K562 (cell line): ENCODE measurements around the gene CCDC106. TPM values are rescaled to one million over a fixed set of nuclear protein-coding genes. Genes with fewer than 3 reads are reported as not detected.

Source experiments
- ARID3A ChIP-seq: IDR thresholded peaks from 2 replicates; pipeline ENCODE4 v1.6.1; 2012; ENCODE audit warnings: low read depth, low read length, improper control_type of control experiment, borderline replicate concordance
- CBFB ChIP-seq: sonication (generic); formaldehyde crosslinking; IDR thresholded peaks from 2 replicates; pipeline ENCODE4 v1.4.0; 2020; ENCODE audit warnings: mild to moderate bottlenecking, missing genetic modification reagents
- FOS ChIP-seq: IDR thresholded peaks from 3 replicates; pipeline ENCODE4 v1.6.1; 2011; ENCODE audit not compliant: insufficient read length; ENCODE audit errors: extremely low read depth
- HMG20A ChIP-seq: fragments of 450-650 bp; formaldehyde crosslinking; conservative IDR thresholded peaks from 2 replicates; pipeline ENCODE4 v1.4.0; 2020; ENCODE audit warnings: mild to moderate bottlenecking, mixed read lengths
- MTA2 ChIP-seq: fragments of 450-650 bp; IDR thresholded peaks from 2 replicates; pipeline ENCODE4 v1.6.1; 2016; ENCODE audit warnings: low read depth
- MYC ChIP-seq, 2 experiments: fragments of 250-450 bp in 1 of 2; sonication (Bioruptor Pico) in 1 of 2; IDR thresholded peaks; 2 replicates each; pipeline versions ENCODE4 v1.5.1 to v1.6.1; 2012 to 2021; ENCODE audit warnings: low read depth in 2 of 2, borderline replicate concordance in 1 of 2, improper control_type of control experiment in 1 of 2, low read length in 1 of 2, mild to moderate bottlenecking in 1 of 2, moderate library complexity in 1 of 2
- NFRKB ChIP-seq: fragments of 450-650 bp; IDR thresholded peaks from 2 replicates; pipeline ENCODE4 v1.6.1; 2016; ENCODE audit warnings: low read depth
- NONO ChIP-seq, 2 experiments: fragments of 200-400 bp in 1 of 2; fragments of 450-650 bp in 1 of 2; formaldehyde crosslinking in 1 of 2; IDR thresholded peaks; 2 replicates each; pipeline ENCODE4 v1.6.1; 2017; ENCODE audit warnings: low read depth in 2 of 2, mild to moderate bottlenecking in 2 of 2, moderate library complexity in 2 of 2, low read length in 1 of 2
- NR0B1 ChIP-seq: fragments of 450-650 bp; IDR thresholded peaks from one replicate; pipeline ENCODE4 v1.6.1; 2018; ENCODE audit warnings: mild to moderate bottlenecking, moderate library complexity; ENCODE audit not compliant: partially characterized antibody
- NR3C1 ChIP-seq: sonication (generic); formaldehyde crosslinking; IDR thresholded peaks from 2 replicates; pipeline ENCODE4 v1.8.1; 2022; ENCODE audit warnings: missing genetic modification reagents
- OTX1 ChIP-seq: fragments of 450-650 bp; formaldehyde crosslinking; IDR thresholded peaks from 2 replicates; pipeline ENCODE4 v1.4.0; 2022; ENCODE audit warnings: mild to moderate bottlenecking
- RAD21 ChIP-seq, 2 experiments: fragments of 250-450 bp in 1 of 2; fragments of 450-650 bp in 1 of 2; sonication (Bioruptor Pico) in 1 of 2; formaldehyde crosslinking in 1 of 2; IDR thresholded peaks in 1 of 2; conservative IDR thresholded peaks in 1 of 2; 2 replicates each; pipeline versions ENCODE4 v1.4.0 to v1.8.0; 2020 to 2022; ENCODE audit warnings: mild to moderate bottlenecking in 2 of 2, moderate library complexity in 1 of 2
- RAD51 ChIP-seq: fragments of 450-650 bp; IDR thresholded peaks from 2 replicates; pipeline ENCODE4 v1.7.1; 2016; ENCODE audit warnings: low read depth, mild to moderate bottlenecking, borderline replicate concordance
- SIX5 ChIP-seq, 2 experiments: IDR thresholded peaks; 2 replicates each; pipeline ENCODE4 v1.6.1; 2011; ENCODE audit warnings: low read length in 2 of 2, borderline replicate concordance in 1 of 2, low read depth in 1 of 2, mild to moderate bottlenecking in 1 of 2, moderate library complexity in 1 of 2; ENCODE audit not compliant: insufficient read depth in 1 of 2
- TAF9B ChIP-seq: fragments of 450-650 bp; IDR thresholded peaks from 2 replicates; pipeline ENCODE4 v1.6.1; 2018; ENCODE audit warnings: mild to moderate bottlenecking; ENCODE audit not compliant: partially characterized antibody
- THRB ChIP-seq: fragments of 450-650 bp; formaldehyde crosslinking; conservative IDR thresholded peaks from 2 replicates; pipeline ENCODE4 v1.4.0; 2022; ENCODE audit warnings: mild to moderate bottlenecking, missing genetic modification characterization
- ZC3H11A ChIP-seq: IDR thresholded peaks from 2 replicates; pipeline ENCODE4 v1.6.1; 2012; ENCODE audit warnings: low read depth, low read length, improper control_type of control experiment
- ZNF57 ChIP-seq: fragments of 450-650 bp; formaldehyde crosslinking; IDR thresholded peaks from 2 replicates; pipeline ENCODE4 v1.4.0; 2020; ENCODE audit warnings: mild to moderate bottlenecking, moderate library complexity
- ZNF586 ChIP-seq: fragments of 450-650 bp; formaldehyde crosslinking; conservative IDR thresholded peaks from 2 replicates; pipeline ENCODE4 v1.4.0; 2020; ENCODE audit warnings: mild to moderate bottlenecking, moderate library complexity
- ZNF764 ChIP-seq: fragments of 250-450 bp; sonication (Bioruptor Pico); IDR thresholded peaks from 2 replicates; pipeline ENCODE4 v1.4.0; 2020; ENCODE audit warnings: low read depth, mild to moderate bottlenecking, moderate library complexity
- polyA plus RNA-seq, 8 experiments: library from polyadenylated mRNA; depleted of rRNA in 4 of 8; stranded (reverse) in 5 of 8; unstranded in 3 of 8; fragments of >200 nt; fragmentation: Nextera tagmentation in 2 of 8; fragmentation: Illumina TruSeq in 1 of 8; extraction: Ambion mirVana in 2 of 8; extraction: Trizol in 1 of 8; gene quantifications; 2 replicates each; pipeline versions ENCODE4 v1.2.1 to v1.2.3, GENCODE V29; 2011 to 2014; ENCODE audit warnings: inconsistent platforms in 1 of 8, missing spikeins in 1 of 8
- total RNA-seq, 7 experiments: library from RNA; depleted of rRNA in 6 of 7; stranded (reverse); fragments of >200 nt in 6 of 7; fragmentation: Illumina TruSeq in 2 of 7; extraction: Trizol in 2 of 7; gene quantifications; 2 replicates each; pipeline versions ENCODE4 v1.2.1 to v1.2.3, GENCODE V29; 2011 to 2021; ENCODE audit warnings: low replicate concordance in 1 of 7

The CCDC106 gene
- total and polyA plus RNA-seq, 9 of the 15 experiments (the other 6 are each of a cell fraction or from before 2014, with no cell fraction given) = 0.10 to 27.5 (median 15.0) TPM; not detected in 1

GRCh38 chr19:55643003-55643886 is 4.8 kb upstream of the CCDC106 start, which contains the start of gene ZNF581 (continued):
- TF ChIP-seq CBFB (CRISPR knock-in tag) (no peak; the same call in 1 of the 2 replicates), ZC3H11A (0 out of 2 replicates have a peak, but pooled peaks have one; percentile 15), RAD51 (no peak), NONO (IDR thresholded peaks at IDR 0.05; ENCODE audit: low read depth in 2 of 2, low read length in 1 of 2) (no peak), ZNF764 (CRISPR knock-in tag) (no peak), NR0B1 (no peak), MTA2 (no peak), ZNF586 (CRISPR knock-in tag) (no peak), NFRKB (0 out of 2 replicates have a peak, but pooled peaks have one; percentile 57), TAF9B (no peak), FOS (no peak), ZNF57 (CRISPR knock-in tag) (no peak), HMG20A (no peak), ARID3A (no peak), NR3C1 (CRISPR knock-in tag) (no peak), SIX5 (IDR thresholded peaks at IDR 0.05; ENCODE audit: borderline replicate concordance in 1 of 2, insufficient read depth in 1 of 2, low read depth in 1 of 2, low read length in 2 of 2) (peak; percentile 39; a peak in 3 of 4 replicates), MYC (IDR thresholded peaks at IDR 0.05; ENCODE audit: low read depth, low read length) (peak; percentile 87), MYC (CRISPR knock-in tag; IDR thresholded peaks at IDR 0.05; ENCODE audit: borderline replicate concordance, low read depth) (0 out of 2 replicates have a peak, but pooled peaks have one; percentile 41), THRB (CRISPR knock-in tag) (no peak), OTX1 (CRISPR knock-in tag) (no peak), RAD21 (CRISPR knock-in tag; conservative IDR thresholded peaks at IDR 0.05 in 1 of 2, IDR thresholded peaks at IDR 0.05 in 1 of 2) (no peak)
